AG04449 (cell line): ENCODE results near the gene MAN1C1.

Source experiments
- CTCF ChIA-PET: fragments of 350-600 bp; formaldehyde crosslinking; extraction: SDS; loops from one replicate; lab custom pipeline; 2021; ENCODE audit warnings: antibody characterized with exemption; lab: Yijun Ruan, JAX
- POLR2A ChIA-PET: fragments of 400-600, 350-600 bp; formaldehyde crosslinking; extraction: SDS; loops from one replicate; lab custom pipeline; 2020; ENCODE audit warnings: antibody characterized with exemption, inconsistent platforms; lab: Yijun Ruan, JAX
- DNase-seq: peaks from one replicate; pipeline ENCODE4 v3.0.0-alpha.2; 2010; ENCODE audit warnings: low read depth, low spot score
- H3K4me3 ChIP-seq: 2 replicates; pipeline ENCODE4 v1.5.1; 2011; ENCODE audit warnings: low read depth, mild to moderate bottlenecking, control low read depth, low read length
- CTCF ChIP-seq: IDR thresholded peaks from one replicate; pipeline ENCODE4 v1.5.1; 2011; ENCODE audit warnings: mild to moderate bottlenecking, moderate library complexity, low read length, control low read depth, inconsistent platforms; ENCODE audit not compliant: insufficient read depth; ENCODE audit errors: missing control alignments

The MAN1C1 gene

GRCh38 chr1:25766721-25767436 lies 150.3 kb downstream of the MAN1C1 start:
- ChIA-PET POLR2A (no interaction called here), CTCF (no interaction called here)
- DNase-seq: no peak
- no peak overlapping the region for H3K4me3 ChIP-seq
- TF ChIP-seq CTCF: no peak

GRCh38 chr1:25767437-25767770 lies 150.8 kb downstream of the MAN1C1 start:
- no peak overlapping the region for H3K4me3 ChIP-seq
- no peak for DNase-seq
- POLR2A ChIA-PET: no interaction called here
- no peak for TF ChIP-seq CTCF
- CTCF ChIA-PET: no interaction called here

GRCh38 chr1:25768999-25769398 lies 152.4 kb downstream of the MAN1C1 start:
- DNase-seq: no peak
- TF ChIP-seq CTCF: no peak
- no peak overlapping the region for H3K4me3 ChIP-seq
- ChIA-PET POLR2A (no interaction called here), CTCF (no interaction called here)

- H3K4me3 ChIP-seq: no peak overlapping the region
- DNase-seq: no peak
- POLR2A ChIA-PET: no interaction called here
- CTCF ChIA-PET: no interaction called here
- no peak for TF ChIP-seq CTCF
Observed at GRCh38 chr1:25769625-25770383, 153.2 kb downstream of the MAN1C1 start.

- DNase-seq: no peak
- ChIA-PET CTCF (no interaction called here), POLR2A (no interaction called here)
- TF ChIP-seq CTCF: no peak
- no peak overlapping the region for H3K4me3 ChIP-seq
Observed at GRCh38 chr1:25770541-25771220, 154.1 kb downstream of the MAN1C1 start.
